Activated T-cell treated with anti-CD3 and anti-CD28 coated beads, Interleukin-2, amount 50 U/mL, for 72 hours (primary cell): ENCODE data around the gene GRIP2. TPM values are rescaled to one million over a fixed set of nuclear protein-coding genes. Genes with fewer than 3 reads are reported as not detected.

ENCODE experiments used
- ATAC-seq, 2 donors: fragments of 150-1000 bp; cut with Tn5 transposase; replicated peaks in 1 of 2; 2 replicates each; pipeline ENCODE4 v1.10.0; 2021; ENCODE audit warnings: moderate library complexity in 2 of 2, mild to moderate bottlenecking in 1 of 2
- DNase-seq, 2 donors: peaks; one replicate each; pipeline ENCODE4 v3.0.0; 2021 to 2022; ENCODE audit warnings: mixed read lengths in 1 of 2
- H3K27ac Mint-ChIP-seq: one replicate; pipeline ENCODE4 v1.8.0; 2022; ENCODE audit warnings: mild to moderate bottlenecking, moderate library complexity, mixed read lengths
- H3K27me3 Mint-ChIP-seq: one replicate; pipeline ENCODE4 v1.8.0; 2022; ENCODE audit warnings: low read depth, mixed read lengths
- H3K36me3 Mint-ChIP-seq, 2 donors: one replicate each; pipeline ENCODE4 v1.8.0; 2022; ENCODE audit warnings: mixed read lengths in 2 of 2, mild to moderate bottlenecking in 1 of 2; ENCODE audit not compliant: insufficient read depth in 2 of 2
- H3K4me1 Mint-ChIP-seq: one replicate; pipeline ENCODE4 v1.8.0; 2022; ENCODE audit warnings: low read depth, mixed read lengths
- H3K4me3 Mint-ChIP-seq, 2 donors: one replicate each; pipeline ENCODE4 v1.8.0; 2022; ENCODE audit warnings: mild to moderate bottlenecking in 2 of 2, mixed read lengths in 2 of 2, moderate library complexity in 2 of 2
- H3K9me3 Mint-ChIP-seq, 2 donors: one replicate each; pipeline ENCODE4 v1.8.0; 2022; ENCODE audit warnings: mixed read lengths in 2 of 2
- total RNA-seq, 2 donors: library from RNA; stranded (reverse); gene quantifications; one replicate each; pipeline ENCODE4 v1.2.3, GENCODE V29; 2022

The GRIP2 gene
- total RNA-seq, 2 donors from 2014 or later: 0.07 TPM; not detected in 1

DNA sequence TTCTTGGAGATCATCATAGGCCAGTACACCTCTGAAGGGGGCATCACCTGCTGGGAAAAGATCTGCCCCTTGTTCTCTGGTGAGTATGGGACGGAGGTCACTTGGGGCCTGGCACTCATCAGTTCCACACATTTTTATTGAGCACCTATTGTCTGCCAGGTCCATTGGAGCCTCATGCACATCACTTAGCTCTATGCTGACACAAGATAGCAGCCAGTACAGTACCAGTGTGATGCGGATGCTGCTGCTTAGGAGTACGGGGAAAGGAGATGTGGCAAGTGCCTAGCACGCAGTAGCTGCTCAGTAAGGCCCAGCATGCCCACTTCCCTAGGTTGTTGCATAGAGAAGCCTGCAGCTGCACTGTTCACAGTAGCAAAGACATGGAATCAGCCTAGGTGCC is 94.4 kb downstream of the GRIP2 start:
- H3K9me3 Mint-ChIP-seq: no peaks in the 10 kb centered on the region
- ATAC-seq: no peak
- no peak overlapping the region for H3K27ac Mint-ChIP-seq
- no peak overlapping the region for H3K4me3 Mint-ChIP-seq
- H3K27me3 Mint-ChIP-seq: no peaks in the 10 kb centered on the region
- peaks cover 18 to 30% of the 10 kb centered on the region in 2 donors for H3K36me3 Mint-ChIP-seq
- H3K4me1 Mint-ChIP-seq: peaks cover 10% of the 10 kb centered on the region
- DNase-seq: no peak

GRCh38 chr3:14444380-14444779 is 95.8 kb downstream of the GRIP2 start:
- Mint-ChIP-seq H3K4me3 (no peak overlapping the region), H3K9me3 (no peaks in the 10 kb centered on the region), H3K27me3 (no peaks in the 10 kb centered on the region), H3K4me1 (peaks cover 21% of the 10 kb centered on the region), H3K36me3 (peaks cover 18 to 30% of the 10 kb centered on the region in 2 donors), H3K27ac (peak overlapping the region; percentile 14)
- ATAC-seq: no peak
- DNase-seq: no peak

GRCh38 chr3:14441920-14442300 is 98.2 kb downstream of the GRIP2 start:
- peaks cover 20% of the 10 kb centered on the region for H3K4me1 Mint-ChIP-seq
- peak in 1 of 2 donors; percentile 13 for ATAC-seq
- DNase-seq: no peak
- no peaks in the 10 kb centered on the region for H3K27me3 Mint-ChIP-seq
- peaks cover 11 to 13% of the 10 kb centered on the region in 2 donors for H3K36me3 Mint-ChIP-seq
- no peak overlapping the region for H3K27ac Mint-ChIP-seq
- no peak overlapping the region for H3K4me3 Mint-ChIP-seq
- no peaks in the 10 kb centered on the region for H3K9me3 Mint-ChIP-seq

GRCh38 chr3:14441240-14441919 is 98.8 kb downstream of the GRIP2 start:
- Mint-ChIP-seq H3K4me3 (no peak overlapping the region), H3K27ac (no peak overlapping the region), H3K27me3 (no peaks in the 10 kb centered on the region), H3K4me1 (peaks cover 20% of the 10 kb centered on the region), H3K36me3 (peaks cover 9% of the 10 kb centered on the region in 2 donors), H3K9me3 (no peaks in the 10 kb centered on the region)
- ATAC-seq (no peak), DNase-seq (no peak)

GRCh38 chr3:14440531-14441239 is 99.5 kb downstream of the GRIP2 start:
- DNase-seq (no peak), ATAC-seq (no peak)
- no peak overlapping the region for H3K27ac Mint-ChIP-seq
- peaks cover 20% of the 10 kb centered on the region for H3K4me1 Mint-ChIP-seq
- peaks cover 3 to 5% of the 10 kb centered on the region in 2 donors for H3K36me3 Mint-ChIP-seq
- H3K27me3 Mint-ChIP-seq: no peaks in the 10 kb centered on the region
- H3K4me3 Mint-ChIP-seq: no peak overlapping the region
- H3K9me3 Mint-ChIP-seq: no peaks in the 10 kb centered on the region

- ATAC-seq: no peak
- peaks cover 22% of the 10 kb centered on the region for H3K4me1 Mint-ChIP-seq
- no peak overlapping the region for H3K4me3 Mint-ChIP-seq
- H3K36me3 Mint-ChIP-seq: peaks cover 0 to 1% of the 10 kb centered on the region in 2 donors
- no peaks in the 10 kb centered on the region for H3K9me3 Mint-ChIP-seq
- H3K27ac Mint-ChIP-seq: peak overlapping the region; percentile 66
- H3K27me3 Mint-ChIP-seq: no peaks in the 10 kb centered on the region
- DNase-seq: no peak
Observed at GRCh38 chr3:14440168-14440518, 100.0 kb downstream of the GRIP2 start.

GRCh38 chr3:14439501-14440167 is 100.5 kb downstream of the GRIP2 start:
- Mint-ChIP-seq H3K36me3 (no peaks in the 10 kb centered on the region), H3K4me3 (no peak overlapping the region), H3K27me3 (no peaks in the 10 kb centered on the region), H3K9me3 (no peaks in the 10 kb centered on the region), H3K4me1 (peaks cover 27% of the 10 kb centered on the region), H3K27ac (peak overlapping the region; percentile 6)
- no peak for DNase-seq
- ATAC-seq: no peak

Other genes starting within 250 kb of the GRIP2 start
- gene SLC6A6, start 137.7 kb downstream of the GRIP2 start, total RNA-seq: 10 to 100 TPM; 35.4 to 39.2 TPM
- 10 to 100 TPM; 33.9 to 34.3 TPM for gene CCDC174, start 111.4 kb upstream of the GRIP2 start, total RNA-seq
- 1 to 10 TPM in 1 of 2 donors, under 1 TPM in 1; 0.51 to 1.1 TPM for gene C3orf20, start 134.8 kb upstream of the GRIP2 start, total RNA-seq